ENCODE results near the gene PCNT.

The PCNT gene

DNA sequence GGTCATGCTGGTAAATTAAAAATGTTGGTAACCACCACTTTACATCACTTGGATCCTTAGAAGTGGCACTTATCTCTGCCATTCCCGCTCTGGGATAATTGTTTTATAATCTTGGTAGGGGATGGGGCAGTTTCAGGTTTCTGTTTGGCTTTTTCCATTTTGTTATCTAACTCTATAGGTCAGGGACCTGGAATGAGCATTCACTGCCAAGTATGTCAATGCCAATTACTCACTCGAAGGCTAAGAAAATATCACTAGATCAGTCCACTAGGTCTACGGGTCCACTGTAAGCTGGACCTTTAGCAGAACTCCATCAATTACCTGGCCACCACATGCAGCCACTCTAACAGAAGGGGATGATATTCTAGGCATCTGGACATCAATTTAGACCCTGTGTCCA is 130.2 kb downstream of the PCNT start:
- TF ChIP-seq, protein P1, sequence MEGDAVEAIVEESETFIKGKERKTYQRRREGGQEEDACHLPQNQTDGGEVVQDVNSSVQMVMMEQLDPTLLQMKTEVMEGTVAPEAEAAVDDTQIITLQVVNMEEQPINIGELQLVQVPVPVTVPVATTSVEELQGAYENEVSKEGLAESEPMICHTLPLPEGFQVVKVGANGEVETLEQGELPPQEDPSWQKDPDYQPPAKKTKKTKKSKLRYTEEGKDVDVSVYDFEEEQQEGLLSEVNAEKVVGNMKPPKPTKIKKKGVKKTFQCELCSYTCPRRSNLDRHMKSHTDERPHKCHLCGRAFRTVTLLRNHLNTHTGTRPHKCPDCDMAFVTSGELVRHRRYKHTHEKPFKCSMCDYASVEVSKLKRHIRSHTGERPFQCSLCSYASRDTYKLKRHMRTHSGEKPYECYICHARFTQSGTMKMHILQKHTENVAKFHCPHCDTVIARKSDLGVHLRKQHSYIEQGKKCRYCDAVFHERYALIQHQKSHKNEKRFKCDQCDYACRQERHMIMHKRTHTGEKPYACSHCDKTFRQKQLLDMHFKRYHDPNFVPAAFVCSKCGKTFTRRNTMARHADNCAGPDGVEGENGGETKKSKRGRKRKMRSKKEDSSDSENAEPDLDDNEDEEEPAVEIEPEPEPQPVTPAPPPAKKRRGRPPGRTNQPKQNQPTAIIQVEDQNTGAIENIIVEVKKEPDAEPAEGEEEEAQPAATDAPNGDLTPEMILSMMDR (IDR thresholded peaks at IDR 0.05), result no peak

DNA sequence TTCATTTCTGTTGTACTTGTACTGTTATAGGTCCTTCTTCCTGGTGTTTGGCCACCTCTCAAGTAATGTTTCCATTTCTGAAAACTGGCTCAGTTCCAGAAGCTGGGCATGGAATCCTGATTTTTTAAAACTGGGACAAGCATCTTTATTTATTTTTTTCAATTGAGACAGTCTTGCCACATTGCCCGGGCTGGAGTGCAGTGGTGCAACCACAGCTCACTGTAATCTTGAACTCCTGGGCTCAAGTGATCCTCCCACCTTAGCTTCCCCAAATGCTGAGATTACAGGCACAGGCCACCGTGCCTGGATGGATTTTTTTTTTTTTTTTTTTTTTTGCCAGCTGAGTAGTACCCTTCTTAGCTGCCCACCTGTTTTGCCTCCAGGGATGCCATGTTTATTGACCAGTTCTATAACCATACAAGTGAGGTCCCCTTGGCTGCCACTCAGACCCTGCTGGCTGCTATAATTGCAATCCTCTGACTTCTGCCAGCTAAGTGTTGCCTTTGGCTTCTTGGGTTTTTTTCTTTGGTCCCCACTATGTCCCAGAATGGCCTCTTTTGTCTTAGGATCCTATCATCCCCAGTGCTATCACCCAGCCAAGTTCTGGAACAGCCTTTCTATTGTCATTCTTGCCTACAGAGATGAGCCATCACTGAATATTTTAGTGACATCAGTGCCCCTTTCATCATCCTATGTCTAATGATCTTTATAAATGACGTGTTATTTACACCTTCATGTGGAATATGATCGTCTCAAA is 130.9 kb downstream of the PCNT start:
- TF ChIP-seq, protein P1 (IDR thresholded peaks at IDR 0.05), result no peak

DNA sequence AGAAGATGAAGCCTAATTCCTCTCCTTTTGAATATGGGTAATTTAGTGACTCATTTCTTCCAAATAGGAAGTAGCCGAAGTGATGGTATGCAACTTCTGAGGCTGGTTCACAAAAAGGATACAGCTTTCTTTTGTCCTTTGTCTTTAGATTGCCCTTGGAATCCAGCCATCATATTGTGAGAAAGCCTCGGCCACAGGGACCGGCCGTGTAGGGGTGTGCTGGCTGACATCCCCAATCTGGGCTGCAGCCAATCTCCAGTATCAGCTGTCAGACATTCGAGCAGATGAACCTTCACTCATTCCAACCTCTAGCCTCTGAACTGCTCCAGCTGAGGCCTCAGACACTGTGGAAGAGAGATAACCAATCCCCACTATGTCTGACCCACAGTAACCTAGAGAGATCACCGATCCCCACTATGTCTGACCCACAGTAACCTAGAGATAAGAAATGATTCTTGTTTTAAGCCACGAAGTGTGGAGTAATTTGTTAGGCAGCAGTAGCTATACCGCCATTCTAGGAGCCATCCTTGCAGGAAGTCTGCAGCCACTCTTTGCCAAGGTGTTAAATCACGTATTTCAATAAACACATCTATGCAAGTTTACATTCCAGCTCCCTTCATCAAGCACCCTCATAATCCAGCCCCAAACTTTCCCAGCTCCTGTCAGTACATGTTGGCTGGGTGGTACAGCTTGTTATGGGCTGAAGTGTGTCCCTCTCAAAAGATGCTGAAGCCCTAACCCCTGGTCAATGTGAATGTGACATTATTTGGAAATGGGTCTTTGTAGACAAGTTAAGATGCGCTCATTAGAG is 131.8 kb downstream of the PCNT start:
- TF ChIP-seq, protein P1 (IDR thresholded peaks at IDR 0.05), result no peak

DNA sequence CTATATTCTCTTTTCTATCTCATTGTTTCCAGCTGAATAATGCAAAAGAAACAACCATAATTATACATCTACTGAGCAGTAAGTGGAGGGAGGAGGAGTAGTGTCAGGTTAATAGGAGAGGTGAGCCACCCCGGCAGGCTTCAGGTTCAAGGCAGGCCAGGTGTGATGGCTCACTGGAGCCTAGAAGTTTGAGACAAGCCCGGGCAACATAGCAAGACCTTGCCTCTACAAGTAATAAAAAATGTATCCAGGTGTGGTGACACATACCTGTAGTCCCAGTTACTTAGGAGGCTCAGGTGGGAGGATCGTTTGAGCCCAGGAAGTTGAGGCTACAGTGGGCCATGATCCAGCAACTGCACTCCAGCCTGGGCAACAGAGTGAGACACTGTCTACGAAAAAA is 132.8 kb downstream of the PCNT start:
- TF ChIP-seq, protein P1 (IDR thresholded peaks at IDR 0.05), result no peak

DNA sequence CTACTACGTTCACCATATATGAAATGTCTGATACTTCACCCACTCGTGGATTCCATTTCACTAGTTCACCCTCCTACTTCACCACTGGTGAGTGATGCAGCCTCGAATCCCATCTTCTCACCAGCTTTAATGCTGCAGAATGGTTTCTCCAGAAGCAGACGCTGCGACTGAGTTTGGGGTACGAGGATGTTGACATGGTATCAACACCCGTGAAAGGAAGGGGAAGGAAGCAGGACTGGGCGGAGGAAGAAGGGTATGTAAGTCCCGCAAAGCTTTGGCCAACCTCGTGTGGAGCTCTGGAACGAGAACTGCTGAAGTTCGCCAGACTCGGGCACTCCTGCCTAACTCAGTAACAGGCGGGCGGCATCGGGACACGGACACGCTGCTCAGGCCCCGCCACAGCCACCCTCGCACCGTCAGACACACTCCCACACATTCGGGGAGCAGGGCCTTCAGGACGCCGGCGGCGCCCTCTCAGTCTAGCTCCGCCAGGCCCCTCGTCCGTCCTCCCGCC is 133.9 kb downstream of the PCNT start:
- TF ChIP-seq, protein P1 (IDR thresholded peaks at IDR 0.05), result no peak

DNA sequence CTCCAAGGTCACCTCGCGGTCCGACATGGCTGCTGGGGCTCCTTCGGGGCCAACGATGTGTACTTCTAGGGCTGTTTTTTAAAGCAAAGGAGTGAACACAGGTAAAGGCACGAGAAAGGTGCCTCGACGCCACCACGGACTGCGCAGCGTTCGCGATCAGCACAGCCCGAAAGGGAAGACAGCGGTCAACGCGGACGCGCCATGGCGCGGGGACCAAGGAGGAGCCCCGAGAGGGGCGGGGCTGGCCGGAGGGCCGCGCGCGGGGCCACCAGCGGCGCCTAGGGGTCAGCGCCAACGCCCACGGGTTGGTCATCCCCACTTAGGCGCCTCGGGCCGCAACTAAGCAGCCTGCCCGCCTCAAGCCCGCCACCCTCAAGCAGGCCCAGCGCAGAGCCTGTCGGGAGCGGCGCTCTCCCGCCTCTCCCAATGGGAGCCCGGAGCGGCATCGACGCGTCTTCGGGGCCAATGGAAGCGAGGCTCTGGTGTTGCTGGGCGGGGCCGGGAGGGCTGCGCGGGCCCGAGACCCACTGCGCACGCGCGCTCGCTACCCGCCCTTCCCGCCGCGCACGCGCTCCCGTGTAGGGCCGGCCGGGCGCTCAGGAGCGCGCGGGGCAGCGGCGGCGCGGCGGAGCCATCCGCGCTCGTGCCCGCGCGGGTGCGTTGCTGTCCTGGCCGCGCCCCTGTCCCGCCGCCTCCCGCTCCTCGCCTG is 134.5 kb downstream of the PCNT start, which contains the start of gene DIP2A:
DIP2A (plus strand) TSS at position 577 of the 709 bp plus-strand sequence. CDS start 241 bp downstream, outside the sequence.
- TF ChIP-seq, protein P1 (IDR thresholded peaks at IDR 0.05), result no peak

DNA sequence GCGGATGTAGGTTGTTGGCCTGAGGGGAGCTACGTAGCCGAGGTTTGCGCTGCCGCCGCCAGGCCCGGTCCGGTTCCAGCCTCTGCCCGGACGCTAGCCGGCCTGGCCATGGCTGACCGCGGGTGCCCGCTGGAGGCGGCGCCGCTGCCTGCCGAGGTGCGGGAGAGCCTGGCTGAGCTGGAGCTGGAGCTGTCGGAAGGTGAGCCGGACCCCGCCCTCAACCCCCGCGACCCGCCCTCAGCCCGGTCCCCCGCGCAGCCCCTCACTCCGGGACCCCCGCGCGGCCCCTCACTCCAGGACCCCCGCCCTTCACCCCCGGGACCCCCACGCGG is 135.0 kb downstream of the PCNT start:
- TF ChIP-seq, protein P1 (IDR thresholded peaks at IDR 0.05), result no peak

Data from LNCAP (cell line).